HepG2 (cell line): Measurements from ENCODE around the gene SLC39A8. TPM values are rescaled to one million over a fixed set of nuclear protein-coding genes. Genes with fewer than 3 reads are reported as not detected.

Source experiments
- FOSL2 ChIP-seq: sonication (generic); formaldehyde crosslinking; IDR thresholded peaks from 2 replicates; pipeline ENCODE4 v1.4.0; 2020; ENCODE audit warnings: missing genetic modification reagents
- FOXA1 ChIP-seq, 2 experiments: fragments of 450-650 bp in 1 of 2; sonication (generic) in 1 of 2; formaldehyde crosslinking in 1 of 2; IDR thresholded peaks; 2 replicates each; pipeline versions ENCODE4 v1.4.0 to v1.6.1; 2016 to 2020; ENCODE audit warnings: missing genetic modification reagents in 1 of 2
- GPN1 ChIP-seq: sonication (generic); formaldehyde crosslinking; IDR thresholded peaks from 2 replicates; pipeline ENCODE4 v1.5.1; 2020; ENCODE audit warnings: missing genetic modification reagents, borderline replicate concordance
- HINFP ChIP-seq: sonication (generic); formaldehyde crosslinking; IDR thresholded peaks from 2 replicates; pipeline ENCODE4 v1.4.0; 2020; ENCODE audit warnings: low read depth, mild to moderate bottlenecking, missing genetic modification reagents
- HMGA1 ChIP-seq: sonication (generic); formaldehyde crosslinking; conservative IDR thresholded peaks from 2 replicates; pipeline ENCODE4 v1.4.0; 2020; ENCODE audit warnings: missing genetic modification reagents
- MAF1 ChIP-seq: sonication (generic); formaldehyde crosslinking; IDR thresholded peaks from 2 replicates; pipeline ENCODE4 v1.5.0; 2020; ENCODE audit warnings: missing genetic modification reagents, borderline replicate concordance
- PCBP2 ChIP-seq: fragments of 200-400 bp; formaldehyde crosslinking; optimal IDR thresholded peaks from 2 replicates; pipeline ENCODE3; 2018; ENCODE audit warnings: low read length, low read depth; ENCODE audit not compliant: poor library complexity, severe bottlenecking
- POLR2AphosphoS2 ChIP-seq: IDR thresholded peaks from 2 replicates; pipeline ENCODE4 v1.6.1; 2011; ENCODE audit warnings: low read depth, low read length, improper control_type of control experiment
- PRMT3 ChIP-seq: sonication (generic); formaldehyde crosslinking; IDR thresholded peaks from 2 replicates; pipeline ENCODE4 v1.8.1; 2022; ENCODE audit warnings: low read depth, mild to moderate bottlenecking, moderate library complexity, missing genetic modification reagents, borderline replicate concordance
- SNAPC4 ChIP-seq: sonication (generic); formaldehyde crosslinking; IDR thresholded peaks from 2 replicates; pipeline ENCODE4 v1.4.0; 2020; ENCODE audit warnings: mild to moderate bottlenecking, missing genetic modification reagents
- ZBTB49 ChIP-seq: sonication (generic); formaldehyde crosslinking; IDR thresholded peaks from 2 replicates; pipeline ENCODE4 v1.4.0; 2020; ENCODE audit warnings: missing genetic modification reagents, borderline replicate concordance
- ZNF251 ChIP-seq: sonication (generic); formaldehyde crosslinking; IDR thresholded peaks from 2 replicates; pipeline ENCODE4 v1.9.0; 2021; ENCODE audit warnings: mild to moderate bottlenecking, missing genetic modification reagents
- ZNF382 ChIP-seq: sonication (generic); formaldehyde crosslinking; IDR thresholded peaks from 2 replicates; pipeline ENCODE4 v1.5.0; 2020; ENCODE audit warnings: missing genetic modification reagents, mild to moderate bottlenecking, borderline replicate concordance
- ZNF619 ChIP-seq: sonication (generic); formaldehyde crosslinking; IDR thresholded peaks from 2 replicates; pipeline ENCODE4 v1.4.0; 2020; ENCODE audit warnings: mild to moderate bottlenecking, missing genetic modification reagents
- polyA plus RNA-seq, 8 experiments: library from polyadenylated mRNA; depleted of rRNA in 3 of 8; stranded (reverse) in 7 of 8; unstranded in 1 of 8; fragments of >200 nt; fragmentation: Illumina TruSeq in 4 of 8; extraction: Trizol in 4 of 8; gene quantifications; 2 replicates each; pipeline versions ENCODE4 v1.2.1 to v1.2.3, GENCODE V29; 2011 to 2016; ENCODE audit warnings: low read depth in 4 of 8, missing spikeins in 1 of 8, mixed read lengths in 1 of 8; ENCODE audit not compliant: insufficient read depth in 1 of 8
- total RNA-seq, 5 experiments: library from RNA; depleted of rRNA; stranded (reverse); fragments of >200 nt; fragmentation: Illumina TruSeq; extraction: Trizol; gene quantifications; 2 replicates each; pipeline ENCODE4 v1.2.3, GENCODE V29; 2016; ENCODE audit warnings: low read depth in 1 of 5
- TF ChIP-seq, protein P1 (sequence below): sonication (generic); formaldehyde crosslinking; IDR thresholded peaks from 2 replicates; pipeline ENCODE4 v1.4.0; 2020; ENCODE audit warnings: missing genetic modification reagents; ENCODE audit errors: not compliant biosample characterization

Gene SLC39A8
- total and polyA plus RNA-seq, 2 of the 13 experiments (the other 11 are each of a cell fraction or from before 2014, with no cell fraction given), result 0.22 to 0.38 TPM

- no peak for TF ChIP-seq PCBP2
- TF ChIP-seq GPN1 (CRISPR knock-in tag), result no peak
- TF ChIP-seq HMGA1 (CRISPR knock-in tag), result no peak
- peak; percentile 47; the same call in 1 of the 2 replicates for TF ChIP-seq PRMT3
- no peak for TF ChIP-seq HINFP (CRISPR knock-in tag)
- TF ChIP-seq ZNF251 (CRISPR knock-in tag), result no peak
- no peak for TF ChIP-seq FOSL2 (CRISPR knock-in tag)
- TF ChIP-seq ZBTB49 (CRISPR knock-in tag), result no peak
- TF ChIP-seq FOXA1 (IDR thresholded peaks at IDR 0.05), result no peak
- TF ChIP-seq FOXA1 (CRISPR knock-in tag; IDR thresholded peaks at IDR 0.05), result no peak
- TF ChIP-seq ZNF382 (CRISPR knock-in tag), result no peak
- TF ChIP-seq POLR2AphosphoS2, result no peak
- no peak for TF ChIP-seq SNAPC4
- TF ChIP-seq ZNF619 (CRISPR knock-in tag), result no peak
- TF ChIP-seq, protein P1, sequence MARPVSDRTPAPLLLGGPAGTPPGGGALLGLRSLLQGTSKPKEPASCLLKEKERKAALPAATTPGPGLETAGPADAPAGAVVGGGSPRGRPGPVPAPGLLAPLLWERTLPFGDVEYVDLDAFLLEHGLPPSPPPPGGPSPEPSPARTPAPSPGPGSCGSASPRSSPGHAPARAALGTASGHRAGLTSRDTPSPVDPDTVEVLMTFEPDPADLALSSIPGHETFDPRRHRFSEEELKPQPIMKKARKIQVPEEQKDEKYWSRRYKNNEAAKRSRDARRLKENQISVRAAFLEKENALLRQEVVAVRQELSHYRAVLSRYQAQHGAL (CRISPR knock-in tag), result no peak
- no peak for TF ChIP-seq MAF1
These were observed 745 bp downstream of the SLC39A8 start (continued) for GRCh38 chr4:102344520-102344953.
